Amygdala (tissue), 56 donors: ENCODE results near the gene B3GALT4.
A peak's percentile ranks its signal among the peaks of the same experiment; 100 is the strongest.

Experiments used
- DNase-seq, 56 donors: peaks; one replicate each; lab custom pipeline; 2025; lab: John Stamatoyannopoulos, UW

Gene B3GALT4

DNA sequence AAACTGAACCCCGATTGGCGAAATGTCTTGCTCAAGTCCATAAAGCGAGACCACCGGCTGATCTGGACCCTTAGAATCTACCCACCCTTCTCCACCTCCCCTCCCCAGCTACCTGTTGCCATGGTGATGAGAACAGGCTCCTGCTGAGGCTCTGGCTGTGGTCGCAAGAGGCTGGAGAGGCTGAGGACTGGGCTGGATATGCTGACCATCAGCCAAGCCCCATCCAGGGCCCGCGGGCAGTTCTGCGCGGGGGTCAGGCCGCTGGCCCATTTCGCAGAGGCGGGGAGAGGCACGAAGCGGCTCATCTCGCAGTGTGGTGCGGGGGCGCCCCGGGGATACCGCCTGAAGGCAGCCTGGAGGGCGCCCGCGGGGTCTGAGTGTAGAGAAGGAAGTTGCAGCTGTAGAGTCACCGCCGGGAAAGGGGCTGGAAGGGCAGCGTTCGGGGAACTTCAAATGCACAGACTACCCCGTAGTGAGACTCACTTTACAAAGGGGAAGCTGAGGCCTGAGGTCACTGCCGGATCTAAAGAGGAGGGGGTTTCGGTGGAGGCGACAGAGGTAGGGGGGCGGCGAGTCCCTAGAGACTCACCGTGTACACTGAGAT, 36.3 kb downstream of the B3GALT4 start:
- peak in 30 of 56 donors; percentile 8 to 62 (median 42) for DNase-seq

DNA sequence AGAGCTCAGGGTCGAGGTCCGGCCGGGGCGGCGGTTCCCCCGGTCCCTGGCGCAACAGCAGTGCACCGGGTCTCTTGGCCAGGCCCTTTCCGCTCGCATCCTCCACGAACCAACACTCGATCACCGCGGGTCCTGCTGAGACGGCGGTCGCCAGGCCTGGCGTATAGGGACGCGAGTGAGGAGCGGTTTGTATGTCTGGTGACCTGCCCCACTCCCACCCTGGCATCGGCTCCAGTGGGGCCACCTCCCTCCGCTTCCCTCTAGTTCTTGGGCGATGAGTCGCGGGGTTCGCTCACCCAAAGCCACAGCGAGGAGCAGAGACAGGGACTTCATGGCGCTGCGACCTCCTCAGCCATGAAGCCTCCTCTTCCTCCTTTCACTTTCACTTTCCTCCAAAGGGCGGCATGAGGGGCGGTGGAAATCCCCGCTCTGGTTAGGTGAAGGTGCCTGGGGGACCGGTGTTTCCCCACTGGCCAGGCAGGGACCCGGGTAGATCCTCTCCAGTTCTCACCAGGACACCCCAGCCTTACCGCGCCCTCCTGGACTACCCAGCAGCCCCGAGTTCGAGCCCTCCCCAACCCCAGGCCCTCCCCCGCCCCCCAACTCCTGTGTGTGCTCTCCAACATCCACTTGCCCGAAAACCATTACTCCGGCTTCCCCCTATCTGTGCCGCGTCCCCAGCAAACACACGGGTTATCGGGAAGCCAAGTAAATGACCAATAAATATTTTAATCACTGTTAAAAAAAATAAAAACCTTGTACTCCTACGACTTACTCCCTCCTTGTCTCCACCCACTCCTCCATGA, 37.0 kb downstream of the B3GALT4 start, which contains the start of gene TAPBP:
TSS of gene TAPBP (minus strand) at position 370 of the 806 bp plus-strand sequence. CDS start at position 333, 37 bp downstream.
- DNase-seq = peak in 36 of 56 donors; percentile 13 to 76 (median 56)

DNA sequence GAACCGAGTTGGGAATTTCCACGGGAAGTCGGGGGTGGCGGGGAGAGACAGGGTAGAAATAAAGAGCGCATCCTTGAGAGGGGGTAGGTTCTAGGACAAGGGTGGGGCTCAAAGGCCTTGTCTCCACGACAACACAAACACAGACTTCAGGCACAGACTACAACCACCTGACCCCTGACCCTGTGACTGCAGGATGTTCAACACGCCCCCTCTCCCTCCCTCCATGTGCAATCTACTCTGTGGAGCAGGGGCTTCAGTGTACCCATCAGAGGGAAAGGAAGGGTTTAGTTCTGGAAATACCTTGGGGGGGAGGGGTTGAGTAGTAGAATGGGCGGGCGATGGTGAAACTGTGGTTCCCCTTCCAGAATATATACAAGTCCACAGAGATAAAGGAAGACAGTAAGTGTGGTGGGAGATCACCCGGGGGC, 37.6 kb downstream of the B3GALT4 start:
- peak in 29 of 56 donors; percentile 9 to 58 (median 37) for DNase-seq

DNA sequence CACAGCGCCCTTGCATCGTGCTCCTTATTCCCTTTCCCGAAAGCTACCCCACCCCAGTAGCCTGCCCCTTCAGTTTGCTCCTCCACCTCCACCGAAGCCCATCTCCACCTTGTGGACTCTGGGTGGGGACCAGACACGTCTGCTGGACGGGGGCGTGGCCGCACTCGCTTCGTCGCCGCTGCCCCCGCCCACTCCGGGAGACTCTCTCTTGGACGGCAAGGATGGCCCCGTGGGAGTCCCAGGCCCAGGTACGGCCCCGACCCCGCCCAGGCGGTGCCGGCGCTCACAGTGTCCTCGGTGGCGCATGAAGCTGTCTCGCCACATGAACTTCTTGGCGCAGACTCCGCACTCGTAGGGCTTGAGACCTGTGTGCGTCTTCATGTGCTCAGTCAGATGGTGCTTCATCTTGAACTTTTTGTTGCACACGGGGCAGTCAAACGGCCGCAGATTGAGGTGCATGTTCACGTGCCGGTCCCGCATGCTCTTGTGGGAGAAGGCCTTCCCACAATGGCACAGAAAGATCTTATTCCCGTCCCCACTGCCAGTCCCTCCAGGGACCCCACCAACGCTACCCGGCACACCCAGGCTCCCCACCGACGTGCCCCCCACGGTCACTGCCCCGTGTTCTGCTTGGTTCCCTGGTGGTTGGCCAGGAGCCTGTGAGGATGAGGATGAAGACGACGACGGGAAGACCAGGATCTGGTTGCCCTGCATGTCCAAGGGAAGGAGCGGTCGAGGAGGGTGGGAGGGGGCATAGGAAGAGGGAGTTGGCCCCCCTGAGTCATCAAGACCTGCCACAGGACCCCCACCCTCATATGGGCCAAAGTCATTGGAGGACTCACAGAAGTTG, 38.2 kb downstream of the B3GALT4 start:
- peak in 1 of 56 donors; percentile 10 for DNase-seq

DNA sequence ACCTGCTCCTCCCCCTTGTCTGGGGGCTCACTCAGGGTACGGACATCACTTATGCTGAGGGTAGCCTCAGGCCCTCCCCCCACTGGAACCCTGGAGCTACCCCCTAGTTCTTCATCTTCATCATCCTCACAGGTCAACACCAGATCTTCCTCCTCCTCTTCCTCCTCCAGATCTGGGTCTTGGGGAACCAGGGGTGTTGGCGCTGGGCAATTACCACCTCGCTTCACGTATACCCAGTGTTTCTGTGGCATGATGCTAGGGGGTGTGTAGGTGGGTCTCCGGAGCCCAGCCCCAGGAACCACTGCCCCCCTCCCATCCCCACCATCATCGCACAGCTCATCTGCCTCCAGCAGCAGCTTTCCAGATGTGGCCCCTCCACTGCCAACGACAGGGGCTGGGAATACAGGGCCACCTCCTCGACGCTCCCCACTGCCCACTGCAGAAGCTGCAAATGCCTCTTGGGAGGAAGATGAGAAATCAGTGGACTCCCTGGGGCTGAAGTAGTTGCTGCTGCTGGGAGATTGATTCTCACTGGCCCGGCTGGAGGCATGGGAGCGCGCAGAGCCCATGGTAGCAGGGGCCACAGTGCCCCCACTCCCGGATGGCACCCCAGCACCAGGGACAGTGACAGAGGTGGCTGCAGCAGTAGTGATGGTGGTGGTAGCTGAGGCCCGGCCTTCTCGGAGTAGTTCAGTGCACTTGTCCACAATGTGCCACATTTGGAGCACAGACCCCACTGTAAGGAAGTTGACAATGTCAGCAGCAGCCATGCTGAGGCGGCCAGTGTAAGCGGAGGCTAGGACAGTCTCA, 39.1 kb downstream of the B3GALT4 start:
- no peak for DNase-seq

DNA sequence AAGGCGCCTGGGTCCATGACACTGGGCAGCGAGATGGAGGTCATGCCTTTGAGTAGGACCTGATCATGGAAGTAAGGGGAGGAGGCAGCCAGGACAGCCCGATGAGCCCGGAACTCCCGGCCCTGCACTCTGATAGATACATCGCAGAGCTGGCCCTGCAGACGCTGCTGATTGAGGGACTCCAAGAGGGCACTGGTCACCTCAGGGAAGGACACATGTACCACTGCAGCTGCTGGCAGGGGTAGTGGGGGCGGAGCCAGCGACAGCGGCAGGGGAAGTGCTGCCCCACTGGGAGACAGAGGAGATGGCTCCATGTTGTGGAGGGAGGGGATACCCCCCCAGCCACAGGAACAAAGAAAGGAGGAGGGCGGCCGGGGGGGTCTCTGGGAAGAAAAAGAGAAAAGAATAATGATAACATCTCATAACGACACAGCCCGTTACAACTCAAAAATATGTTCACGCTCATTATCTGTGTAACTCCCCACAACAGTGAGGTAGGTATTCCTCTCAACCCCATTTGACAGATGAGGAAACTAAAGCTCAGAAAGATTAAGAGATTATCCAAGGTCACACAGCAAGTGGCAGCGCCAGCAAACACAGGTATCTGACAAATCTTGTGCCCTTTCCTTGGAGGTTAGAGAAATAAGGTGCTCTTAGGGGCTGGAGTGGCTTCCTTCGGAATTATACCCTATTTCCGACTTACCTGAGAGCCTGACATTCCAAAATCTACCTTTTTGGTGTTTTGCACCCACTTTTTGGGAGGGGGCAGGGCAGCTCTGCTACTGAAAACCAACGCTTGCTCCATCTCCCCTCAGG, 39.9 kb downstream of the B3GALT4 start:
- DNase-seq = no peak

DNA sequence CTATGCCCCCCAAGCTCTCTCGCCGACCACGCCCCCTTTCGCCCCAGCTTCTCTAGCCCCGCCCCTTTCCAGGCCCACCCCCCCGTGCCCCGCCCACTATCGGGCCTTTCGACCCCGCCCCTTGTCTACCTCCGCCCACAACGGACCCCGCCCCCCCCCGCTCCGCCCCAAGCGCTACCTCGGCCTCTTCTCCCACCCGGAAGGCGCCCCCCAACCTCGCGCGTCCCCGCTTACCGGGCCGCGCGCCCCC, 40.4 kb downstream of the B3GALT4 start:
- DNase-seq = peak in 9 of 56 donors; percentile 54 to 94 (median 64)

DNA sequence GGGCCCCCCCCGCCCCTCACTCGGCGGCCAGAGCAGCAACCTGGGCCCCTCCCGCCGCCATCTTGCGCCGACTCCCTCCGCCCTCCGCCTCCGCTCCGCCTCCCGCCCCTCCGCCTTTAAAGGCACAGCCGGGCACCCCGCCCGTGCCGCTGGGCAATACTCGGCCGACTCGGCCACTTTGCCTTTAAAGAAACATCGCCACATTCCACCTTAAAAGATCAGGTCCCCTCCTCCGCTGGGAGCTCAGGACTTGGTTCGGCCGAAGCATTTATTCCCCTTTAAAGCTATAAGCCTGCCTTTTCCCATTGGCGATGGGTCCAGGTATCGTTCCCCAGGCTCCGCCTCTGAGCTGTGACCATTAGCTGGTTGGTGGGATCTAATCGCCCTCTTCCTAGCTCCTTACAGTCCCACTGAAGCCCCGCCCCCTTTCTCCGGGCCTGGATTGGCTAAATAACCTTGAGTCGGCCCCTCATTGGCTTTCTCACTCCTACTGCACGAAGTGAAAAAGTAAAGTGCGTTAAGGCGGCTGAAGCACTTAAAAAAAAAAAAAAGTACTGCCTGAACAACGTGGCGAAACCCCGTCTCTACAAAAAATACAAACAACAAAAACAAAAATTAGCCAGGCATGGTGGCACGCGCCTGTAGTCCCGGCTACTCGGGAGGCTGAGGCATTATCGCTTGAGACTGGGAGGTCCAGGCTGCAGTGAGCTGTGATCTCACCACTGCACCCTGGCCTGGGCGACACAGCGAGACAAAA, 40.9 kb downstream of the B3GALT4 start, which contains the start of gene ZBTB22:
TSS of gene ZBTB22 (minus strand) at position 76 of the 757 bp plus-strand sequence. CDS start 828 bp downstream, outside the sequence.
- peak; percentile 53 to 100 (median 98) for DNase-seq

DNA sequence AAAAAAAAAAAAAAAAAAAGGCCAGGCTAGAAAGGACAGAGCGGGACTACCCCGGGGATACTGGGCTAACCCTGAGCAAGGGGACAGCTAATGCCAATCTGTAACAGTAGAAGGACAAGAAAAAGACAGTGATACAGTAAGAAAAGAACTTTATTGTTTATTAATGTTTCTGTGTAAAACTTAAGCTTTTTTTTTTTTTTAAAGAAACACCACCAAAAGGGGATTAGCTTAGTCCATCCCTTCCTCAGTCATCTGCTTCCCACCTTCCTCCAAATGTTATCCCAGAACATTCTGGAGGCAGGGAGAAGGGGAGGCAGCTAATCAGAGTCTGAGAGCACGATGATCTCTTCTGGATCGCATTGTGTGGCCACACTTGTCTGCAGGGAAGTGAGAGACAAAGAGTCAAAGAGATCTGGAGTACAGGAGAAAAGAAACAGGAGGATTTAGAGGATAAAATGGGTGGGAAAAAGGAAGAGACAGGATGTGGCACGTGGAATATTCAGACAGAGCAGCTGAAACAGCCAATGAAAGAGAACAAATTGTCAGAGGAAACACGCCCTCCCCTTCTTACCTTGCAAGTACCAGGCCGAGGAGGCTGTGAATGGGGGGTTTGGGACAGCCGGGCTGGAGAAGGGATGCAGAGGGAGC, 41.6 kb downstream of the B3GALT4 start:
- DNase-seq = no peak

DNA sequence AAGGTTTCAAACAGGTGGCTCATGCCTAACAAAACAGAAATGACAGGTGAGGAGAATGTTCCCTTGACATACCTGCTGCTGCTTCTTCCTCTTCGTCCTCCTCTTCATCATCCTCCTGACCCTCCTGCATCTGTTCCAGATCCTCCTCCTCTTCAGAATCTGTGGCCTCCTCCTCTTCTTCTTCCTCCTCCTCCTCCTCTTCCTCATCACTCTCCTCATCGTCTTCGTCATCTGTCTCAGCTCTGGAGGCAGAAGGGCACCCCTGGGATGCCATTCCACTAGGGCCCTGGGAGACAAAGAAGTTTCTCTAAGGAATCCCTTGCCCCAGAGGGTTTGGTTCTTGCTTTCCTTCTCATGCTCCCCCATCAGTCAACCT, 43.0 kb downstream of the B3GALT4 start:
- DNase-seq = no peak

DNA sequence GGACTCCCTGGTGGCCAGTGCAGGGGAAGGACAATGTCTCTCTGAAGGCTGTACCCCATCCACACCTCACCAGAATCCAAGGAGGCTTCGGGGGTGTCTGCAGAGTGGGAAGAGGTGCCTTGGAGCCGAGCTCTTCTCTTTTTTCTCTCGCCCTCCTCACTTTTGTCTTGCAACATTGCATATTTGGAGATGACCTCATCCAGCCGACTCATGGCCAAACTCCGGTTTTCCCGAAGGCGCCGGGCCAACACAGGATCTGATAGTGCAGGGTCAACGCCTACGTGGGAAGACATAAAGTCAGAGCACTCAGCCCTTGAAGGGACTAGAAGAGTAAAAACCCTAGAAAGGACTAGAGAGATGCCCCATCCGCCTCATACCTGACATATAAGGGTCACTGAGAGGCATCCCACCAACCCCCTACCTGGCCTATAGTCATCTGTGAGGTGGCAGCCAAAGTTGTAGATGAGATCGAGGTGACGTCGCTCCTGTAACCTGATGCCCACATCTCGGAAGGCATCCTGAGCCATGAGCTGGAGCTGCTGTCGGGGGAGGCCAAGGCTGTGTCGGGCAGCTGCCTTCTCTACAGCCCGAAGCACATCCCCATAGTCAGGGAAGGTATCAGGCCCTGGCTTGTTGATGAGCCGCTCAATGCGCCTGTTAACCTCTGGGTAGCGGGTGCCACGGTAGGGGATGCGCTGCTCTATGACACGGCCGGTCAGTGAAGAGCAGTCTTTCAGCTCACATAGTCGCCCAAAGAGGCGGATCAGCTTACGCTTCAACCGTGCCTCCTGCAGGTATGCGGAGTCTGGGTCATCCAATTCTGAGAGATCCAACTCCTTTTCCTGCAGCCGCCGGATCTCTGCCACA, 43.6 kb downstream of the B3GALT4 start:
- DNase-seq = no peak

DNA sequence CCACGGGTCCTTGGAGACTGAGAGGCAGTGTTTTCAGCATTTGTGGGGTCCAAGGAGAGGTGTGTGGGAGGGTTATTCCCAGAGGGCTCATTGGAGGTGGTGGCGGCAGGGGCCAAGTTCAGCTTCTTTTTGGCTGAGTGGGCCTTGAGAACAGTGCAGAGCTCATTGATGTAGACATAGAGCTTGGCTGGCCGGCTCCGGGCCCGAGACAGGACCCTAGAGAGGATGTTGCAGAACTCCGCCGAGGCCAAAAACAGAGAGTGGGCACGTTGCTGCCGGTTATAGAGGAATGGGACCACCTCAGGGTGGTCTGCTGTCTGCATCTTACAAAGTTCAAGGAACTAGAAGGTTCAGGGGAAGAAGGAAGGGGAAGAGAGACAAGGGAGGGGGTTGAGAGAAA, 44.3 kb downstream of the B3GALT4 start:
- no peak for DNase-seq

DNA sequence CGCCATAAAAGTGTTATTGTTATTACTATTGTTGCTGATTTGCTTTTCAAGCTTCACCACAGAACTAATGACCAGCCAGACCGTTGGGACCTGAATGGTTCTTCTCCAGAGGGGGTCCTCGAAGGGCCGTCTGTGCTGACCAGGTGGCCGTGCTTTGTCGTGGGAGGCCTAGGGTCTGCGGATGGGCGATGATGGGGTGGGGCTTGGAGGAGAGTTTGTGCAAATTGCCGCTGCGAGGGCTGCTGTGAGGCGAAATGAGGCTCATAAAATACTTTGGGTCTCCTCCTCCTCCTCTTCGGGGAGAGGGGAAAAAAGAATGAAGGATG, 46.7 kb downstream of the B3GALT4 start:
- peak in 1 of 56 donors; percentile 63 for DNase-seq

DNA sequence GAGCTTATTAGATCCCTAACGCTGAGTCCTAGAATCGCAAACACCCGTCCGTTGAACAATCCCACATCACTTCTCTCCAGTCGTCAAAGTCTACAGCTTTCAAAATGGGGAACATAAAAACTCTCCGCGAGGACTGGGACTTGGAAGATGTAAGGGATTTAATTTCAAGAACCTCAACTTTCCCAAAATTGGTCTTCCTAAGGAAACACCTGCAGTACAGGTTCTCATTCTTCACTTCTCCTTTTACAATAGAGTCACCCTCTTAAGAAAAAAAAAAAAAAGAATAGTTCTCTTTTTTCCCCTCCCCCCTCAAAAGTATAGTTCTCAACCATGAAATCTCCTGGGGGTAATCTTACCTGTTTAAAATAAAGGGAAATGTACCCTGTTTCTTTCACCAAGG, 47.2 kb downstream of the B3GALT4 start:
- no peak for DNase-seq
